Type B pancreatic cell (in vitro differentiated cells): ENCODE results near the gene PCDHGB2. TPM values are rescaled to one million over a fixed set of nuclear protein-coding genes. Genes with fewer than 3 reads are reported as not detected.

Experiments
- DNase-seq: peaks from one replicate; pipeline ENCODE4 v3.0.0; 2021; ENCODE audit warnings: mixed read lengths; ENCODE audit not compliant: unreplicated experiment; ENCODE audit errors: extremely low spot score
- H3K27ac Mint-ChIP-seq: 2 replicates; pipeline ENCODE4 v1.8.0; 2021; ENCODE audit warnings: mild to moderate bottlenecking, mixed read lengths
- H3K27me3 Mint-ChIP-seq: 2 replicates; pipeline ENCODE4 v1.8.0; 2021; ENCODE audit warnings: mixed read lengths
- H3K36me3 Mint-ChIP-seq: 2 replicates; pipeline ENCODE4 v1.8.0; 2021; ENCODE audit warnings: mixed read lengths
- H3K4me1 Mint-ChIP-seq: one replicate; pipeline ENCODE4 v1.8.0; 2021; ENCODE audit warnings: mixed read lengths; ENCODE audit not compliant: unreplicated experiment
- H3K4me3 Mint-ChIP-seq: 2 replicates; pipeline ENCODE4 v1.8.0; 2021; ENCODE audit warnings: mild to moderate bottlenecking, mixed read lengths
- H3K9me3 Mint-ChIP-seq: 2 replicates; pipeline ENCODE4 v1.8.0; 2021; ENCODE audit warnings: mixed read lengths
- total RNA-seq: library from RNA; stranded (reverse); gene quantifications from 2 replicates; pipeline ENCODE4 v1.2.1, GENCODE V29; 2021; ENCODE audit warnings: low replicate concordance
- TF ChIP-seq, protein P1 (sequence below): fragments of 200-600 bp; sonication (generic); conservative IDR thresholded peaks from 2 replicates; pipeline ENCODE4 v1.5.0; 2021; ENCODE audit warnings: antibody characterized with exemption, mild to moderate bottlenecking

The PCDHGB2 gene
- total RNA-seq, 1 donor from 2014 or later: 0.94 TPM

GRCh38 chr5:141366016-141366896 is 6.5 kb downstream of the PCDHGB2 start:
- peaks cover 5% of the 10 kb centered on the region for H3K9me3 Mint-ChIP-seq
- H3K36me3 Mint-ChIP-seq: no peaks in the 10 kb centered on the region
- TF ChIP-seq, protein P1, sequence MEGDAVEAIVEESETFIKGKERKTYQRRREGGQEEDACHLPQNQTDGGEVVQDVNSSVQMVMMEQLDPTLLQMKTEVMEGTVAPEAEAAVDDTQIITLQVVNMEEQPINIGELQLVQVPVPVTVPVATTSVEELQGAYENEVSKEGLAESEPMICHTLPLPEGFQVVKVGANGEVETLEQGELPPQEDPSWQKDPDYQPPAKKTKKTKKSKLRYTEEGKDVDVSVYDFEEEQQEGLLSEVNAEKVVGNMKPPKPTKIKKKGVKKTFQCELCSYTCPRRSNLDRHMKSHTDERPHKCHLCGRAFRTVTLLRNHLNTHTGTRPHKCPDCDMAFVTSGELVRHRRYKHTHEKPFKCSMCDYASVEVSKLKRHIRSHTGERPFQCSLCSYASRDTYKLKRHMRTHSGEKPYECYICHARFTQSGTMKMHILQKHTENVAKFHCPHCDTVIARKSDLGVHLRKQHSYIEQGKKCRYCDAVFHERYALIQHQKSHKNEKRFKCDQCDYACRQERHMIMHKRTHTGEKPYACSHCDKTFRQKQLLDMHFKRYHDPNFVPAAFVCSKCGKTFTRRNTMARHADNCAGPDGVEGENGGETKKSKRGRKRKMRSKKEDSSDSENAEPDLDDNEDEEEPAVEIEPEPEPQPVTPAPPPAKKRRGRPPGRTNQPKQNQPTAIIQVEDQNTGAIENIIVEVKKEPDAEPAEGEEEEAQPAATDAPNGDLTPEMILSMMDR: no peak
- H3K4me1 Mint-ChIP-seq: no peaks in the 10 kb centered on the region
- H3K27me3 Mint-ChIP-seq: no peaks in the 10 kb centered on the region
- H3K27ac Mint-ChIP-seq: no peak overlapping the region
- H3K4me3 Mint-ChIP-seq: no peak overlapping the region
- no peak for DNase-seq

DNA sequence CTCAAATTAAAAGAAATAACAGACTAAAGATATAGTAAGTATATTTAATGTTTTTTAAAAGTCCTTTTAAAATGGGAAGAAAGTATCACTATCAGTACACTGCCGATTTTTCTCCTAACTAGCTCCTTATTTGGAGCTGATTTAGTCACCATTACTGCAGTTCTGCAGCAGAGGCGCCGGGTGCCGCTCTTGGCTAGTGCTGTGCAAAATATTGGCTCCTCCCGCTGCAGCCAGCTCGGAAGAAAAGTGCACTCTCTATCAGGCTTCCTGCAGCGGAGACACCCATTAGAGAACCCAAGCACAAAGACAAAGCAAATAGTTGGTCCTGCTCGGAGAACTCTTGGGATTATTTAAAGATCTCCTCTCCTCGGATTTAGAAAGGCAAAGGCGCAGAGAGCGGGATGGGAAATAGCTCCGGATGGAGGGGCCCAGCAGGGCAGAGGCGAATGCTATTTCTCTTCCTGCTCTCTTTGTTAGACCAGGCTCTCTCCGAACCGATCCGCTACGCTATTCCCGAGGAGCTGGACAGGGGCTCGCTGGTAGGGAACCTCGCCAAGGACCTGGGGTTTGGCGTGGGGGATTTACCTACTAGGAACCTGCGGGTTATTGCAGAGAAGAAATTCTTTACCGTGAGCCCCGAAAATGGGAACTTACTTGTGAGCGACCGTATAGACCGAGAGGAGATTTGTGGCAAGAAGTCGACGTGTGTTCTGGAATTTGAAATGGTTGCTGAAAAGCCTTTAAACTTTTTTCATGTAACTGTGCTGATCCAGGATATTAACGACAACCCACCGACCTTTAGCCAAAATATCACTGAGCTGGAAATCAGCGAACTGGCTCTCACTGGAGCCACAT is 10.4 kb downstream of the PCDHGB2 start, which contains the start of gene PCDHGB3:
PCDHGB3 (plus strand) TSS at position 249 of the 855 bp plus-strand sequence; CDS start at position 402, 153 bp downstream.
- Mint-ChIP-seq H3K36me3 (peaks cover 3% of the 10 kb centered on the region), H3K27me3 (no peaks in the 10 kb centered on the region), H3K27ac (no peak within 1 kb of the TSS), H3K4me3 (no peak within 1 kb of the TSS), H3K9me3 (peaks cover 4% of the 10 kb centered on the region), H3K4me1 (no peaks in the 10 kb centered on the region)
- DNase-seq: no peak
- TF ChIP-seq, protein P1: no peak

DNA sequence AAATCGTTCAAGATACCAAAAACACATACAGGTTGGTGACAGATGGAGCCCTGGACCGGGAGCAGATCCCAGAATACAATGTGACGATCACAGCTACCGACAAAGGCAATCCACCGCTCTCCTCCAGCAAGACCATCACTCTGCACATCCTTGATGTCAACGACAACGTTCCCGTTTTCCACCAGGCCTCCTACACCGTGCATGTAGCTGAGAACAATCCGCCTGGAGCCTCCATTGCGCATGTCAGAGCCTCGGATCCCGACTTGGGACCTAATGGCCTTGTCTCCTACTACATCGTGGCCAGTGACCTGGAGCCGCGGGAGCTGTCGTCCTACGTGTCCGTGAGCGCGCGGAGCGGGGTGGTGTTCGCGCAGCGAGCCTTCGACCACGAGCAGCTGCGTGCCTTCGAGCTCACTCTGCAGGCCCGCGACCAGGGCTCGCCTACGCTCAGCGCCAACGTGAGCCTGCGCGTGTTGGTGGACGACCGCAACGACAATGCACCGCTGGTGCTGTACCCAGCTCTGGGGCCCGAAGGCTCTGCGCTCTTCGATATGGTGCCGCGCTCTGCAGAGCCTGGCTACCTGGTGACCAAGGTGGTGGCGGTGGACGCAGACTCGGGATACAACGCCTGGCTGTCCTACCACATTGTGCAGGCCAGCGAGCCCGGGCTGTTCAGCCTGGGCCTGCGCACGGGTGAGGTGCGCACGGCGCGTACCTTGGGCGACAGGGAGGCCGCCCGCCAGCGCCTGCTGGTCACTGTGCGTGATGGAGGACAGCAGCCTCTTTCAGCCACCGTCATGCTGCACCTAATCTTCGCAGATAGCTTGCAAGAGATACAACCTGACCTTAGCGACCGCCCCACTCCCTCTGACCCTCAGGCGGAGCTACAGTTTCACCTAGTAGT is 12.0 kb downstream of the PCDHGB2 start:
- Mint-ChIP-seq H3K4me3 (no peak overlapping the region), H3K4me1 (no peaks in the 10 kb centered on the region), H3K9me3 (peaks cover 4% of the 10 kb centered on the region), H3K27ac (no peak overlapping the region), H3K27me3 (no peaks in the 10 kb centered on the region), H3K36me3 (peaks cover 3% of the 10 kb centered on the region)
- TF ChIP-seq, protein P1: no peak
- no peak for DNase-seq

DNA sequence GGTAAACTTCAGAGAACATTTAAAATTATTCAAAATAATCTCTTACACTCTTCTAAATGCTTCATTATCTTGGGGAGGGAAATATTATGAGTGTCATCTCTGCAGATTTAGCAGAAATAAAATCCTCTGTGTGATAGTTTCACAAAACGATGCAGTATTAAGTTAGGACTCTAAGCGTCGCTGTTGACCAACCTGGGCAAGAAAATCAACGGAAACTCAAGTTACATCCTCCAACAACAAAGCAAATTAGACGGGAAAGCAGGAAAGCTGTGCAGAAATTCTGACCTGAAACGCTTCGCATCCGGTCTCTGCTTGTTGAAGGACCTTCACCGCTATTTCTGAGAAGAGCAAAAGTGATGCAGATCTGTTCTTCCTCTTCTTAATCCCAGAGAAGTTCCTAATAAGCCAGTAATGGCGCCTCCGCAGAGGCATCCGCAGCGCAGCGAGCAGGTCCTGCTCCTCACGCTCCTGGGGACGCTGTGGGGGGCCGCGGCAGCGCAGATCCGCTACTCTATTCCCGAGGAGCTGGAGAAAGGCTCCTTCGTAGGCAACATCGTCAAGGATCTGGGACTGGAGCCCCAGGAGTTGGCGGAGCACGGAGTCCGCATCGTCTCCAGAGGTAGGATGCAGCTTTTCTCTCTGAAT is 14.0 kb downstream of the PCDHGB2 start, which contains the start of gene PCDHGA6:
PCDHGA6 (plus strand) TSS at position 219 of the 645 bp plus-strand sequence; CDS start at position 412, 193 bp downstream.
- H3K4me3 Mint-ChIP-seq: no peak within 1 kb of the TSS
- peaks cover 3% of the 10 kb centered on the region for H3K36me3 Mint-ChIP-seq

More for the DNA sequence above, 14.0 kb downstream of the PCDHGB2 start, which contains the start of gene PCDHGA6:
- peaks cover 4% of the 10 kb centered on the region for H3K9me3 Mint-ChIP-seq
- DNase-seq: no peak
- H3K27me3 Mint-ChIP-seq: no peaks in the 10 kb centered on the region
- no peak within 1 kb of the TSS for H3K27ac Mint-ChIP-seq
- TF ChIP-seq, protein P1: no peak
- no peaks in the 10 kb centered on the region for H3K4me1 Mint-ChIP-seq
